Endothelial cell of umbilical vein (primary cell): ENCODE results near the gene SMIM9. TPM values are rescaled to one million over a fixed set of nuclear protein-coding genes. Genes with fewer than 3 reads are reported as not detected.

Experiments used
- BruUV-seq: library from RNA; stranded (reverse); fragments of 400-500 nt; replicated peaks from 2 replicates; lab custom pipeline; 2021; lab: Mats Ljungman, UMichigan
- CTCF ChIA-PET: fragments of 300-600, 350-600 bp; sonication (Branson Sonifier 250); formaldehyde crosslinking; loops from one replicate; lab custom pipeline; 2021; ENCODE audit warnings: antibody characterized with exemption, inconsistent platforms; lab: Charles Lee
- POLR2A ChIA-PET: fragments of 300-600, 350-600 bp; sonication (Branson Sonifier 250); formaldehyde crosslinking; loops from one replicate; lab custom pipeline; 2021; ENCODE audit warnings: antibody characterized with exemption, inconsistent platforms; lab: Charles Lee
- DNase-seq: peaks from one replicate; pipeline ENCODE4 v3.0.0-alpha.2; 2011; ENCODE audit warnings: low read depth, low spot score
- FAIRE-seq: peaks from 2 replicates; lab custom pipeline; 2011; peaks lifted over from hg19 to GRCh38; lab: Jason Lieb, UNC
- H2AFZ ChIP-seq: 2 replicates; pipeline ENCODE4 v1.6.0; 2012; ENCODE audit warnings: low read depth, low read length, control low read depth, inconsistent platforms
- H3K27ac ChIP-seq: 2 replicates; pipeline ENCODE4 v1.5.1; 2011; ENCODE audit warnings: low read depth, mild to moderate bottlenecking, control low read depth, low read length, moderate library complexity; ENCODE audit not compliant: insufficient read depth
- H3K27me3 ChIP-seq, 2 experiments: 2 replicates each; pipeline versions ENCODE4 v1.6.0 to v1.6.1; 2011; ENCODE audit warnings: low read length in 2 of 2, mixed read lengths in 1 of 2; ENCODE audit not compliant: control insufficient read depth in 2 of 2, insufficient read depth in 2 of 2
- H3K36me3 ChIP-seq, 2 experiments: 2 replicates in 1 of 2; 3 replicates in 1 of 2; pipeline ENCODE4 v1.5.1; 2011; ENCODE audit warnings: low read length in 2 of 2, mild to moderate bottlenecking in 1 of 2, moderate library complexity in 1 of 2; ENCODE audit not compliant: control insufficient read depth in 2 of 2, insufficient read depth in 2 of 2; ENCODE audit errors: extremely low read depth in 1 of 2
- H3K4me1 ChIP-seq: 3 replicates; pipeline ENCODE4 v1.5.1; 2011; ENCODE audit warnings: mild to moderate bottlenecking, low read length; ENCODE audit not compliant: control insufficient read depth, insufficient read depth; ENCODE audit errors: extremely low read depth
- H3K4me2 ChIP-seq: 2 replicates; pipeline ENCODE4 v1.6.1; 2011; ENCODE audit warnings: low read length, control low read depth, mixed read lengths; ENCODE audit not compliant: insufficient read depth
- H3K4me3 ChIP-seq, 3 experiments: fragments of 200-600 bp in 1 of 3; sonication (generic), shearing (Covaris generic) in 1 of 3; replicated peaks in 1 of 3; 2 replicates each; pipeline ENCODE4 v1.5.1; 2011 to 2016; ENCODE audit warnings: control low read depth in 3 of 3, low read length in 3 of 3, mild to moderate bottlenecking in 2 of 3, inconsistent platforms in 1 of 3, low read depth in 1 of 3, moderate library complexity in 1 of 3; ENCODE audit not compliant: insufficient read depth in 1 of 3
- H3K79me2 ChIP-seq: 2 replicates; pipeline ENCODE4 v1.6.0; 2012; ENCODE audit warnings: low read length, inconsistent platforms; ENCODE audit not compliant: control insufficient read depth, insufficient read depth
- H3K9ac ChIP-seq: replicated peaks from 2 replicates; pipeline ENCODE3; 2011; ENCODE audit warnings: low read length, control low read depth; ENCODE audit not compliant: insufficient read depth; ENCODE audit errors: extremely low read depth
- H3K9me1 ChIP-seq: replicated peaks from 3 replicates; pipeline ENCODE4 v1.6.0; 2011; ENCODE audit warnings: mild to moderate bottlenecking, low read length; ENCODE audit not compliant: control insufficient read depth, insufficient read depth; ENCODE audit errors: extremely low read depth
- H3K9me3 ChIP-seq: replicated peaks from 2 replicates; pipeline ENCODE4 v1.5.1; 2012; ENCODE audit warnings: low read length, inconsistent platforms; ENCODE audit not compliant: control insufficient read depth, insufficient read depth
- H4K20me1 ChIP-seq: replicated peaks from 2 replicates; pipeline ENCODE3; 2011; ENCODE audit warnings: mild to moderate bottlenecking, low read length; ENCODE audit not compliant: control insufficient read depth, insufficient read depth; ENCODE audit errors: extremely low read depth
- CTCF ChIP-seq, 2 donors: IDR thresholded peaks; 1 replicate in 1 of 2; 2 replicates in 1 of 2; pipeline ENCODE4 v1.5.1; 2011; ENCODE audit warnings: low read length in 2 of 2, mild to moderate bottlenecking in 2 of 2, moderate library complexity in 2 of 2, control low read depth in 1 of 2, inconsistent platforms in 1 of 2, low read depth in 1 of 2; ENCODE audit not compliant: insufficient read depth in 1 of 2; ENCODE audit errors: extremely low read depth in 1 of 2
- EZH2 ChIP-seq: IDR thresholded peaks from 2 replicates; pipeline ENCODE4 v1.6.1; 2012; ENCODE audit warnings: borderline replicate concordance, low read depth, mild to moderate bottlenecking, moderate library complexity, low read length, inconsistent platforms; ENCODE audit not compliant: severe bottlenecking
- FOS ChIP-seq: IDR thresholded peaks from 2 replicates; pipeline ENCODE4 v1.6.1; 2011; ENCODE audit warnings: mild to moderate bottlenecking, low read length, moderate library complexity, borderline replicate concordance; ENCODE audit not compliant: insufficient read depth
- GATA2 ChIP-seq: IDR thresholded peaks from 2 replicates; pipeline ENCODE4 v1.7.0; 2011; ENCODE audit warnings: low read depth, mild to moderate bottlenecking, moderate library complexity, mixed read lengths, low read length; ENCODE audit not compliant: insufficient read length, insufficient read depth
- JUN ChIP-seq: IDR thresholded peaks from 2 replicates; pipeline ENCODE4 v1.6.1; 2011; ENCODE audit warnings: borderline replicate concordance, low read depth; ENCODE audit not compliant: insufficient read length, insufficient read depth
- MAX ChIP-seq: IDR thresholded peaks from 2 replicates; pipeline ENCODE4 v1.6.1; 2011; ENCODE audit not compliant: insufficient read depth, insufficient read length
- MYC ChIP-seq: IDR thresholded peaks from one replicate; pipeline ENCODE4 v1.6.1; 2011; ENCODE audit warnings: mild to moderate bottlenecking, low read depth, low read length
- POLR2A ChIP-seq: IDR thresholded peaks from 2 replicates; pipeline ENCODE4 v1.6.1; 2012; ENCODE audit warnings: low read depth, mild to moderate bottlenecking, control low read depth, low read length
- POLR2AphosphoS5 ChIP-seq: IDR thresholded peaks from 2 replicates; pipeline ENCODE4 v1.6.1; 2012; ENCODE audit warnings: low read depth, mild to moderate bottlenecking, control low read depth, low read length, moderate library complexity; ENCODE audit not compliant: insufficient read depth
- dilution Hi-C: fragments of 300-500 bp; cut with MboI; formaldehyde crosslinking; loops from one replicate; pipeline ENCODE4 v1.15.0; 2019; ENCODE audit warnings: low sequenced_read_pairs; ENCODE audit not compliant: extremely low pct_ligation_motif_present
- intact Hi-C: fragments of 100-400 bp; cut with micrococcal nuclease; formaldehyde crosslinking; loops from one replicate; pipeline ENCODE4 v1.10.0; 2022
- polyA plus RNA-seq, 4 experiments: library from polyadenylated mRNA; depleted of rRNA in 3 of 4; stranded (reverse) in 3 of 4; unstranded in 1 of 4; fragments of >200 nt; gene quantifications; 2 replicates each; pipeline versions ENCODE4 v1.2.1 to v1.2.3, GENCODE V29; 2011 to 2012; ENCODE audit warnings: missing spikeins in 1 of 4
- total RNA-seq: library from RNA; stranded (reverse); gene quantifications from 2 replicates; pipeline ENCODE4 v1.2.3, GENCODE V29; 2021

Gene SMIM9
- total and polyA plus RNA-seq, 2 donors (not counting 3 experiments of a cell fraction or from before 2014, with no cell fraction given): not detected

GRCh38 chrX:154840856-154841255 lies 6.4 kb upstream of the SMIM9 start:
- peak; percentile 64 for DNase-seq
- BruUV-seq: no TSS peak
- no peak overlapping the region for H3K4me2 ChIP-seq
- dilution Hi-C loops: no loop called here
- TF ChIP-seq CTCF (IDR thresholded peaks at IDR 0.05; ENCODE audit: extremely low read depth in 1 of 2, insufficient read depth in 1 of 2, low read depth in 1 of 2, low read length in 2 of 2) (peak; percentile 14 to 31), GATA2 (no peak), MYC (no peak)
- H3K4me1 ChIP-seq: no peaks in the 10 kb centered on the region
- POLR2A ChIA-PET: no interaction called here
- H3K79me2 ChIP-seq: no peaks in the 10 kb centered on the region
- H3K27me3 ChIP-seq: no peaks in the 10 kb centered on the region
- H3K9me1 ChIP-seq: no peaks in the 10 kb centered on the region
- no peaks in the 10 kb centered on the region for H4K20me1 ChIP-seq
- H3K36me3 ChIP-seq: no peaks in the 10 kb centered on the region
- no peak overlapping the region for H3K27ac ChIP-seq
- no peak overlapping the region for H2AFZ ChIP-seq
- no peak overlapping the region for H3K9ac ChIP-seq
- peak; percentile 46 for FAIRE-seq
- no peak overlapping the region for H3K4me3 ChIP-seq
- H3K9me3 ChIP-seq: no peaks in the 10 kb centered on the region
- intact Hi-C loops: loop anchor here (1.0 to 2.0 kb wide), 3 partner anchors 36 to 91 kb away; partner anchors contain the start of genes DKC1 and MPP1
- CTCF ChIA-PET: interaction anchor here (0.7 to 1.6 kb wide), 7 partner anchors 22 to 92 kb away, joined by 3 to 17 read pairs (median 4); partner anchors contain the start of genes GAB3 and MPP1

- Histone ChIP-seq H3K9me3 (no peaks in the 10 kb centered on the region), H3K9ac (no peak overlapping the region), H3K27ac (no peak overlapping the region), H3K4me2 (no peak overlapping the region), H4K20me1 (no peaks in the 10 kb centered on the region), H3K79me2 (no peaks in the 10 kb centered on the region), H3K27me3 (peaks cover 0 to 3% of the 10 kb centered on the region in 2 experiments), H3K4me1 (no peaks in the 10 kb centered on the region), H2AFZ (no peak overlapping the region), H3K36me3 (no peaks in the 10 kb centered on the region), H3K9me1 (no peaks in the 10 kb centered on the region), H3K4me3 (no peak overlapping the region)
- ChIA-PET POLR2A (no interaction called here), CTCF (no interaction called here)
- intact Hi-C loops (no loop called here), dilution Hi-C loops (no loop called here)
- TF ChIP-seq POLR2AphosphoS5 (no peak), CTCF (IDR thresholded peaks at IDR 0.05; ENCODE audit: extremely low read depth in 1 of 2, insufficient read depth in 1 of 2, low read depth in 1 of 2, low read length in 2 of 2) (no peak), GATA2 (no peak), MYC (no peak), FOS (no peak), JUN (no peak), MAX (no peak), POLR2A (no peak), EZH2 (no peak)
- no TSS peak for BruUV-seq
- DNase-seq (no peak), FAIRE-seq (no peak)
Measured at GRCh38 chrX:154836163-154836562, 1.7 kb upstream of the SMIM9 start.
